Pancreas (tissue), 10 donors: ENCODE results near the gene HCN3. TPM values are rescaled to one million over a fixed set of nuclear protein-coding genes. Genes with fewer than 3 reads are reported as not detected.
"Not testable (repeated sequence)": the region's sequence is repeated elsewhere in the genome, so short reads cannot be mapped to it uniquely, and the experiment has no call there.

ENCODE experiments used
- ATAC-seq, 4 donors: fragments of 200-7000 bp; cut with Tn5 transposase; one replicate each; pipeline versions ENCODE4 v1.8.0 to v1.9.1; 2020; ENCODE audit warnings: mild to moderate bottlenecking in 4 of 4, moderate library complexity in 4 of 4
- DNase-seq, 6 donors: peaks; one replicate each; pipeline ENCODE4 v3.0.0-alpha.2; 2020
- FAIRE-seq: peaks from 2 replicates; lab custom pipeline; 2012; peaks lifted over from hg19 to GRCh38; lab: Jason Lieb, UNC
- H3K27ac ChIP-seq, 4 donors: fragments of 200-600 bp; sonication (generic); 1 replicate in 3 of 4; 2 replicates in 1 of 4; pipeline versions ENCODE4 v1.5.0 to v1.8.0; 2020
- H3K27me3 ChIP-seq, 4 donors: fragments of 200-600 bp; one replicate each; pipeline ENCODE4 v1.8.0; 2021
- H3K36me3 ChIP-seq, 3 donors: fragments of 200-600 bp; sonication (generic) in 1 of 3; one replicate each; pipeline versions ENCODE4 v1.5.0 to v1.8.0; 2020 to 2021
- H3K4me1 ChIP-seq, 3 donors: fragments of 200-600 bp; one replicate each; pipeline ENCODE4 v1.8.0; 2021
- H3K4me3 ChIP-seq, 4 donors: fragments of 200-600 bp; sonication (generic) in 2 of 4; one replicate each; pipeline versions ENCODE4 v1.5.0 to v1.8.0; 2020 to 2021
- H3K9me3 ChIP-seq, 4 donors: fragments of 200-600 bp; one replicate each; pipeline ENCODE4 v1.8.0; 2021
- WGBS, 2 donors: extraction: QIAGEN DNeasy Blood & Tissue Kit; methylation state at CpG; one replicate each; pipeline ENCODE4 v1.1.7; 2013; 5-methylcytosine and 5-hydroxymethylcytosine counted together
- intact Hi-C, 3 donors: fragments of 100-400 bp; cut with DNase I; formaldehyde crosslinking; loops; one replicate each; pipeline versions ENCODE4 v1.11.1 to v1.14.2; 2022
- polyA plus RNA-seq, 2 donors: library from polyadenylated mRNA; stranded (reverse); fragments of 200-250 nt; gene quantifications; one replicate each; pipeline ENCODE4 v1.2.3, GENCODE V29; 2013
- total RNA-seq, 6 donors: library from RNA; stranded (reverse); fragmentation: NEBNext Ultra II Directional in 4 of 6; extraction: Animal tissue kit (Norgen Biotek cat#: 25700) in 4 of 6; gene quantifications; one replicate each; pipeline versions ENCODE4 v1.2.1 to v1.2.4, GENCODE V29; 2021 to 2023
- TF ChIP-seq, protein P1 (sequence below), 4 donors: fragments of 200-600 bp; sonication (generic) in 3 of 4; IDR thresholded peaks; one replicate each; pipeline versions ENCODE4 v1.5.0 to v1.8.0; 2021; ENCODE audit warnings: antibody characterized with exemption in 4 of 4
- donor health status: healthy with polysubstance abuse.
- donor health status: DM: no; HTN: no; CAD: no; lungs with moderate emphysema.
- donor health status: DM: no; HTN: no; CAD: no.
- donor health status: control.
- donor health status: control.
- donor health status: Bipolar disorder and iron deficiency.
- donor health status: DM: yes; HTN: yes; CAD: no.
- donor health status: DM: no; HTN: no; CAD: no.
- donor health status: DM: no; HTN: no; CAD: no.
- donor health status: DM: yes; HTN: yes; CAD: no.

The HCN3 gene
- total RNA-seq (1 to 10 TPM in 4 of 6 donors, under 1 TPM in 2; 0.66 to 2.6 (median 1.4) TPM), polyA plus RNA-seq (10 to 100 TPM in 1 of 2 donors, 1 to 10 TPM in 1; 4.8 to 12.0 TPM)

GRCh38 chr1:155277070-155277901, at the start of gene HCN3:
TSS of gene HCN3 (plus strand) at chr1:155277463. CDS start at chr1:155277591, 128 bp downstream.
- DNase-seq = peak; percentile 96 to 99 (median 98)
- Histone ChIP-seq H3K36me3 (no peaks in the 10 kb centered on the region), H3K27ac (peak within 1 kb of the TSS; percentile 28 to 55 (median 48)), H3K27me3 (no peaks in the 10 kb centered on the region), H3K9me3 (no peaks in the 10 kb centered on the region), H3K4me1 (peaks cover 0 to 3% (median 3%) of the 10 kb centered on the region in 3 donors), H3K4me3 (peak within 1 kb of the TSS; percentile 52 to 91 (median 80))
- 1% methylated on average over 58 to 68 of the region's 68 CpGs for WGBS, 2 donors
- peak; percentile 75 to 87 (median 86) for ATAC-seq
- intact Hi-C loops = loop anchor here in 1 of 3 donors (5.0 kb wide), 1 partner anchor 35 kb away; no protein-coding TSS in a partner anchor
- TF ChIP-seq, protein P1, sequence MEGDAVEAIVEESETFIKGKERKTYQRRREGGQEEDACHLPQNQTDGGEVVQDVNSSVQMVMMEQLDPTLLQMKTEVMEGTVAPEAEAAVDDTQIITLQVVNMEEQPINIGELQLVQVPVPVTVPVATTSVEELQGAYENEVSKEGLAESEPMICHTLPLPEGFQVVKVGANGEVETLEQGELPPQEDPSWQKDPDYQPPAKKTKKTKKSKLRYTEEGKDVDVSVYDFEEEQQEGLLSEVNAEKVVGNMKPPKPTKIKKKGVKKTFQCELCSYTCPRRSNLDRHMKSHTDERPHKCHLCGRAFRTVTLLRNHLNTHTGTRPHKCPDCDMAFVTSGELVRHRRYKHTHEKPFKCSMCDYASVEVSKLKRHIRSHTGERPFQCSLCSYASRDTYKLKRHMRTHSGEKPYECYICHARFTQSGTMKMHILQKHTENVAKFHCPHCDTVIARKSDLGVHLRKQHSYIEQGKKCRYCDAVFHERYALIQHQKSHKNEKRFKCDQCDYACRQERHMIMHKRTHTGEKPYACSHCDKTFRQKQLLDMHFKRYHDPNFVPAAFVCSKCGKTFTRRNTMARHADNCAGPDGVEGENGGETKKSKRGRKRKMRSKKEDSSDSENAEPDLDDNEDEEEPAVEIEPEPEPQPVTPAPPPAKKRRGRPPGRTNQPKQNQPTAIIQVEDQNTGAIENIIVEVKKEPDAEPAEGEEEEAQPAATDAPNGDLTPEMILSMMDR (IDR thresholded peaks at IDR 0.05) = peak; percentile 45 to 56 (median 54)
- no peak for FAIRE-seq

GRCh38 chr1:155228096-155228427, 49.2 kb upstream of the HCN3 start:
- WGBS, 2 donors = 56% methylated on average over 9 of the region's 9 CpGs
- no peaks in the 10 kb centered on the region for H3K36me3 ChIP-seq
- H3K27ac ChIP-seq = peak overlapping the region in 2 of 4 donors; percentile 85
- ATAC-seq (no peak), FAIRE-seq (no peak), DNase-seq (peak in 1 of 6 donors; percentile 9)
- intact Hi-C loops = no loop called here
- H3K27me3 ChIP-seq = no peaks in the 10 kb centered on the region
- TF ChIP-seq, protein P1 (IDR thresholded peaks at IDR 0.05) = no peak
- peak overlapping the region; percentile 4 to 70 (median 32) for H3K4me3 ChIP-seq
- peaks cover 0 to 4% (median 0%) of the 10 kb centered on the region in 3 donors for H3K4me1 ChIP-seq
- H3K9me3 ChIP-seq = no peaks in the 10 kb centered on the region

DNA sequence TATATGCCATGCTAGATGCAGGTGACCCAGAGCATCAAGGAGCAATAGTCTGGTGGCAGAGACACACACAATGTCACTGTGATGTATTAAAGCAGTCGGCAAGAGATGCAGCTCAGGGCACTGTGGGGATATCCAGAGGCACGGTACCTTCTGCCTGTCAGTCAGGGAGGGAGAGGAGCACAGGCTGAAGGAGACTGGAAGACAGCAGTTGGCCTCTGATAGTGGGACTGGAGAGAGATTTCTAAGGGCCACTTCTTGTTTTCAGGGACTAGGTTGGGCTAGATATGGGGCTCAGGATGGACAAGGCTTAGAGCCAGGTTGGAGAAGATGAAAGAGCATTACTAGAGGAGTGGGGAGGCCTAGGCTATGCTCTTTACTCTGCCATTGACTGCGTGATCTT, 46.0 kb upstream of the HCN3 start:
- intact Hi-C loops, H3K4me1 ChIP-seq, H3K27ac ChIP-seq, H3K27me3 ChIP-seq, ATAC-seq, DNase-seq, H3K9me3 ChIP-seq, H3K36me3 ChIP-seq, FAIRE-seq, H3K4me3 ChIP-seq: not testable (repeated sequence)
- WGBS, 2 donors = 85% methylated on average over 3 of the region's 3 CpGs

- peak overlapping the region in 2 of 4 donors; percentile 30 to 33 for H3K27ac ChIP-seq
- H3K4me1 ChIP-seq, FAIRE-seq, H3K36me3 ChIP-seq, H3K4me3 ChIP-seq, intact Hi-C loops, H3K27me3 ChIP-seq, H3K9me3 ChIP-seq: not testable (repeated sequence)
- 40 to 54% methylated on average over 13 of the region's 13 CpGs for WGBS, 2 donors
- ATAC-seq = peak in 2 of 4 donors; percentile 5 to 28
- peak in 4 of 6 donors; percentile 40 to 68 (median 58) for DNase-seq
Observed at GRCh38 chr1:155232001-155232978, 45.0 kb upstream of the HCN3 start.

GRCh38 chr1:155233502-155233901, 43.8 kb upstream of the HCN3 start:
- intact Hi-C loops, DNase-seq, H3K4me1 ChIP-seq, H3K27me3 ChIP-seq, H3K4me3 ChIP-seq, H3K27ac ChIP-seq, H3K9me3 ChIP-seq, FAIRE-seq, H3K36me3 ChIP-seq, ATAC-seq: not testable (repeated sequence)
- 95 to 100% methylated on average over 1 of the region's 5 CpGs for WGBS, 2 donors

DNA sequence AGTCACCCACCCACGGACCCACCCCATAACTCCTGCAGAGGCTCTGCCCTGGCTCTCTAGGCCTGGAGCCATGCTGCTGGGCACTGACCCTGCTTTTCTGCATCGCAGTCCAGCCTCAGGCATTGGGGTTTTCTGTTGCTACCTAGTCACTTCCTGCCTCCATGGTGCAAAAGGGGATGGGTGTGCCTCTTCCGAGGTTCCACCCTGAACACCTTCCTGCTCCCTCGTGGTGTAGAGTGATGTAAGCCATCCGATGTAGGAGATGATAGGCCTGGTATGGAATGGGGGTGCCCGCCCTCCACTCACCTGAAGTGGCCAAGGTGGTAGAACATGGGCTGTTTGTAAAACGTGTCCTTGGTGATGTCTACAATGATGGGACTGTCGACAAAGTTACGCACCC, 41.9 kb upstream of the HCN3 start:
- H3K4me1 ChIP-seq, ATAC-seq, H3K36me3 ChIP-seq, DNase-seq, H3K27me3 ChIP-seq, FAIRE-seq, H3K27ac ChIP-seq, intact Hi-C loops, H3K9me3 ChIP-seq, H3K4me3 ChIP-seq: not testable (repeated sequence)
- WGBS, 2 donors = 82 to 89% methylated on average over 7 to 8 of the region's 9 CpGs
